Naive B cell (primary cell): ENCODE data around the gene CGN. TPM values are rescaled to one million over a fixed set of nuclear protein-coding genes. Genes with fewer than 3 reads are reported as not detected.

Experiments used
- ATAC-seq, 2 donors: fragments of 150-1000 bp; cut with Tn5 transposase; 2 replicates each; pipeline ENCODE4 v1.10.0; 2021; ENCODE audit warnings: low read depth in 2 of 2, mild to moderate bottlenecking in 2 of 2, moderate library complexity in 2 of 2
- DNase-seq: peaks from one replicate; pipeline ENCODE4 v3.0.0; 2022
- H3K27ac Mint-ChIP-seq, 6 donors: one replicate each; pipeline ENCODE4 v1.8.0; 2020 to 2022; ENCODE audit warnings: mild to moderate bottlenecking in 6 of 6, mixed read lengths in 6 of 6, moderate library complexity in 5 of 6, inconsistent platforms in 2 of 6
- H3K27me3 Mint-ChIP-seq, 3 donors: one replicate each; pipeline ENCODE4 v1.8.0; 2021 to 2022; ENCODE audit warnings: mixed read lengths in 3 of 3, mild to moderate bottlenecking in 1 of 3
- H3K36me3 Mint-ChIP-seq, 2 donors: one replicate each; pipeline ENCODE4 v1.8.0; 2020 to 2022; ENCODE audit warnings: mixed read lengths in 2 of 2, inconsistent platforms in 1 of 2, mild to moderate bottlenecking in 1 of 2
- H3K4me1 Mint-ChIP-seq, 3 donors: one replicate each; pipeline ENCODE4 v1.8.0; 2020 to 2022; ENCODE audit warnings: mixed read lengths in 3 of 3, inconsistent platforms in 1 of 3, mild to moderate bottlenecking in 1 of 3, moderate library complexity in 1 of 3
- H3K4me3 Mint-ChIP-seq, 8 donors: one replicate each; pipeline ENCODE4 v1.8.0; 2020 to 2022; ENCODE audit warnings: mild to moderate bottlenecking in 8 of 8, mixed read lengths in 8 of 8, moderate library complexity in 8 of 8, inconsistent platforms in 2 of 8
- H3K9me3 Mint-ChIP-seq, 7 donors: one replicate each; pipeline ENCODE4 v1.8.0; 2020 to 2022; ENCODE audit warnings: mixed read lengths in 7 of 7, mild to moderate bottlenecking in 5 of 7, inconsistent platforms in 2 of 7, moderate library complexity in 1 of 7
- polyA plus RNA-seq, 6 donors: library from polyadenylated mRNA; unstranded; fragments of 300-500 nt; fragmentation: Illumina TruSeq; gene quantifications; one replicate each; pipeline ENCODE4 v1.2.3, GENCODE V29; 2021; ENCODE audit warnings: low read depth in 6 of 6

CGN gene
- under 1 TPM in 3 of 6 donors, not detected in 3; 0.07 to 0.43 (median 0.13) TPM for polyA plus RNA-seq

- peak within 1 kb of the TSS; percentile 60 to 93 (median 80) for H3K27ac Mint-ChIP-seq
- peak; percentile 82 for DNase-seq
- ATAC-seq = peak; percentile 93
- H3K27me3 Mint-ChIP-seq = no peaks in the 10 kb centered on the region
- H3K9me3 Mint-ChIP-seq = no peaks in the 10 kb centered on the region
- peak within 1 kb of the TSS; percentile 89 to 98 (median 96) for H3K4me3 Mint-ChIP-seq
- peaks cover 4 to 29% (median 4%) of the 10 kb centered on the region in 3 donors for H3K4me1 Mint-ChIP-seq
- H3K36me3 Mint-ChIP-seq = no peaks in the 10 kb centered on the region
These were observed at the start of gene CGN for GRCh38 chr1:151510957-151511635. Gene CGN (plus strand): TSS chr1:151511387. CDS start chr1:151518520, 7,133 bp downstream.

GRCh38 chr1:151461694-151462093, 49.5 kb upstream of the CGN start:
- peak overlapping the region in 2 of 8 donors; percentile 3 to 53 for H3K4me3 Mint-ChIP-seq
- peaks cover 10 to 22% (median 14%) of the 10 kb centered on the region in 3 donors for H3K4me1 Mint-ChIP-seq
- H3K27ac Mint-ChIP-seq = peak overlapping the region in 1 of 6 donors; percentile 52
- peaks cover 26 to 31% (median 29%) of the 10 kb centered on the region in 3 donors for H3K27me3 Mint-ChIP-seq
- no peaks in the 10 kb centered on the region for H3K9me3 Mint-ChIP-seq
- DNase-seq = no peak
- H3K36me3 Mint-ChIP-seq = peaks cover 5 to 7% of the 10 kb centered on the region in 2 donors
- no peak for ATAC-seq

DNA sequence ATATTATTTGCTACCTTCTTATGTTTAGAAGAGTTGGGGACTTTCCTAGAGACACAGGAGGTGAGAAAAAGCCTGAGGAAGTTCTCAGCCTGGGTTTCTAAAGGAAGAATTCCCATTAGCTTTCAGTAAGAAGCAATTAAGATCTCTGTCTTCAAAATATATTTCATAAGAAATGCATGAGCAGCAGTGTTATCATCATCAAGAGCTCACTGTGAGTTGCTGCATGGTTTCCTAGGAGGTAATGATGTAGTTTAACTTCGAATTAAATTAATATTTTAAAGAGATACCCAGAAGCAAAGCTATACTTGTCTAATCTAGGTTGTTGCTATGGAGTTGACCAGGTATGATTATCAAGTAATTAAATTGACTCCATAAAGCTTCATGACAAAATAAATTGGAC, 46.2 kb upstream of the CGN start:
- Mint-ChIP-seq H3K27ac (no peak overlapping the region), H3K4me3 (peak overlapping the region in 1 of 8 donors; percentile 6), H3K4me1 (peaks cover 0 to 2% (median 0%) of the 10 kb centered on the region in 3 donors), H3K27me3 (peaks cover 34 to 46% (median 39%) of the 10 kb centered on the region in 3 donors), H3K9me3 (no peaks in the 10 kb centered on the region), H3K36me3 (no peaks in the 10 kb centered on the region)
- ATAC-seq (no peak), DNase-seq (no peak)

- DNase-seq (no peak), ATAC-seq (peak; percentile 47 to 58)
- peaks cover 4 to 16% (median 8%) of the 10 kb centered on the region in 3 donors for H3K4me1 Mint-ChIP-seq
- peak overlapping the region; percentile 54 to 94 (median 83) for H3K27ac Mint-ChIP-seq
- H3K4me3 Mint-ChIP-seq = peak overlapping the region; percentile 72 to 92 (median 86)
- no peaks in the 10 kb centered on the region for H3K36me3 Mint-ChIP-seq
- H3K27me3 Mint-ChIP-seq = peaks cover 9 to 17% (median 10%) of the 10 kb centered on the region in 3 donors
- no peaks in the 10 kb centered on the region for H3K9me3 Mint-ChIP-seq
These were observed 38.1 kb upstream of the CGN start for GRCh38 chr1:151472856-151473731.

- Mint-ChIP-seq H3K9me3 (no peaks in the 10 kb centered on the region), H3K27ac (no peak overlapping the region), H3K27me3 (peaks cover 5 to 9% (median 8%) of the 10 kb centered on the region in 3 donors), H3K4me1 (peaks cover 4 to 16% (median 8%) of the 10 kb centered on the region in 3 donors), H3K36me3 (no peaks in the 10 kb centered on the region), H3K4me3 (peak overlapping the region in 2 of 8 donors; percentile 22 to 75)
- ATAC-seq (no peak), DNase-seq (no peak)
These were observed 36.4 kb upstream of the CGN start for GRCh38 chr1:151474745-151475144.

DNA sequence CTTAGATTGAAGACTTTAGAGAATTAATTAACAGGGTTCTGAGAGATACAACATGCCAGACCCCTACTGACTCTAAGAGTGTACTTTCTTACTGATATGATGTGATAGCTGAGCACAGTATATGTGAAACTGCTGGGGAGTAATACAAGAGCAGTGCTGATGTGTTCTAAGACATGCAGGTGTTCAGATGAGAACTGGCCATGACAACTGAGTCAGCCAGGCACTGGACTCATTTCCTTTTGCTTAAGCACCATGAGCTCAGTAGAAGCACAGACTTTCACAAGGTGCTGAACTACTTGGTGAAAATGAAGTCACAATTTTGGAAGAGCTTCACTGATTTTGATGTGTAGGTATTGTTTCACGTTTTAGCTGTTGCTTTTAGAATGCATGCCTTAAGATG, 36.0 kb upstream of the CGN start:
- H3K36me3 Mint-ChIP-seq = no peaks in the 10 kb centered on the region
- ATAC-seq (no peak), DNase-seq (no peak)
- peaks cover 4 to 16% (median 8%) of the 10 kb centered on the region in 3 donors for H3K4me1 Mint-ChIP-seq
- H3K27ac Mint-ChIP-seq = no peak overlapping the region
- H3K27me3 Mint-ChIP-seq = peaks cover 5 to 9% (median 8%) of the 10 kb centered on the region in 3 donors
- H3K4me3 Mint-ChIP-seq = peak overlapping the region in 1 of 8 donors; percentile 75
- no peaks in the 10 kb centered on the region for H3K9me3 Mint-ChIP-seq

DNA sequence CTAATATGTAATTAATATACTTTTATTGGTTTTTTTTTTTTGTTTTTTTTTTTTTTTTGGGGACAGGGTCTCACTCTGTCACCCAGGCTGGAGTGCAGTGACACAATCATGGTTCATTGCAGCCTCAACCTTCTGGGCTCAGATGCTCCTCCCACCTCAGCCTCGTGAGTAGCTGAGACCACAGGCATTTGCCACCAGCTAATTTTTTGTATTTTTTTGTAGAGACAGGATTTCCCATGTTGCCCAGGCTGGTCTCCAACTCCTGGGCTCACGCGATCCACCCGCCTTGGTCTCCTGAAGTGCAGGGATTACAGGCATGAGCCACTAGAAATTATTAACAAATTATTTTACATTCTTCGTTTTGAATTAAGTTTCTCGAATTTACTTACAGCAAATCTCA, 35.1 kb upstream of the CGN start:
- no peak for DNase-seq
- Mint-ChIP-seq H3K4me1 (peaks cover 4 to 16% (median 8%) of the 10 kb centered on the region in 3 donors), H3K27me3 (peaks cover 5 to 9% (median 8%) of the 10 kb centered on the region in 3 donors), H3K36me3 (no peaks in the 10 kb centered on the region), H3K27ac (no peak overlapping the region), H3K9me3 (peaks cover 0 to 3% (median 0%) of the 10 kb centered on the region in 7 donors), H3K4me3 (no peak overlapping the region)
- no peak for ATAC-seq

- no peak overlapping the region for H3K27ac Mint-ChIP-seq
- H3K36me3 Mint-ChIP-seq = no peaks in the 10 kb centered on the region
- peaks cover 0 to 4% (median 2%) of the 10 kb centered on the region in 7 donors for H3K9me3 Mint-ChIP-seq
- H3K27me3 Mint-ChIP-seq = peaks cover 5 to 9% (median 8%) of the 10 kb centered on the region in 3 donors
- ATAC-seq (no peak), DNase-seq (no peak)
- H3K4me1 Mint-ChIP-seq = peaks cover 4 to 16% (median 8%) of the 10 kb centered on the region in 3 donors
- H3K4me3 Mint-ChIP-seq = no peak overlapping the region
These were observed 34.1 kb upstream of the CGN start for GRCh38 chr1:151477066-151477465.

DNA sequence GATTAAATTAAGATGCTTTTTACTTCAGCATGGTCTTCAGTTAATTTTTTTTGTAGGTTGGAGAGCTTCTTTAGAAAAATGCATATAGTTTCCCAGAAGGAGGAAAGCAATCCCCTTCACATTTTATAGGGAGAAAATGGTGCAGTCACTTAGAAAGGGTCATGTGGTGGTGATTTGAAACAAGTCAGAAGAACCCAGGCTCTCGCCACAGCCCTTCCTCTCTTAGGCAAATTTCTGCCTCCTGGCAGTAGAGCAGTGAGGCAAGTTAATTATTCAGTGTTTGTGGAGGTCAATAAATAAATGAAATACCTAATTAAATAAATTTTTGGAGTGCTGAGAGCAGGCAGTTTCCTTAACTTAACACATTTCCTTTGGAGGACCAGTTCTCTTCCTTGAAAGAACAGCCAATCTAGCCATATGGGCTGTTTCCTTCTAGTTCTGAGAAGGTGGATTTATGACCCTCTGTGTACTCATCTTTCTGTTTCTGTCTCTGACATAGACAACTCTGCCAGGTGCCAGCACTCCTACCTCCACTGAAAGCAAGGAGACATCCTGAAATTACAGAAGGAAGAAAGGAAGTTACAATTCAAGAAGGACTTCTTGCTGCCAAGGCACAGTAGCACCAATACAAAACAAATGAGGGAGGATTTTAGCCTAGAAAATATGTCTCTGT, 32.9 kb upstream of the CGN start:
- Mint-ChIP-seq H3K4me1 (peaks cover 0 to 6% (median 0%) of the 10 kb centered on the region in 3 donors), H3K4me3 (no peak overlapping the region), H3K27ac (peak overlapping the region in 1 of 6 donors; percentile 15), H3K9me3 (peaks cover 0 to 5% (median 2%) of the 10 kb centered on the region in 7 donors), H3K36me3 (no peaks in the 10 kb centered on the region), H3K27me3 (peaks cover 5 to 9% (median 8%) of the 10 kb centered on the region in 3 donors)
- no peak for ATAC-seq
- no peak for DNase-seq

DNA sequence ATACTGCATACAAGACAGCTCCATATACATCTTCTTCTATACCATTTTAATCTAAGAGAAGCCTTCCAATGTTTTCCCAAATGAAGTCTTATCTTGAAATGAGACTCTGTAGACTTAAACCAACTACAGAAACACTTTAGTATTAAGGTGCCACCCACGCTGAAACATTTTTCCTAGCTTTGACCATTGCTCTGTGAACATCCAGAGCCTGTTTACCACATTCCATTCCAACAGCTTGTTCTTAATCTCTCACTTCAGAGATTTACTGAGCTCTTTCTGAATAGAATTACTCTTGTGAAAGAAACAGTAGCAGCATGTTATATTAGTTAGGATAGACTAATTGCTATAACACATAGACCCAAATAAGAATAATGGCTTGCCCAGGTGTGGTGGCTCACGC, 32.3 kb upstream of the CGN start:
- no peaks in the 10 kb centered on the region for H3K36me3 Mint-ChIP-seq
- H3K4me3 Mint-ChIP-seq = no peak overlapping the region
- H3K27me3 Mint-ChIP-seq = peaks cover 5 to 9% (median 8%) of the 10 kb centered on the region in 3 donors
- peaks cover 0 to 5% (median 2%) of the 10 kb centered on the region in 7 donors for H3K9me3 Mint-ChIP-seq
- H3K27ac Mint-ChIP-seq = no peak overlapping the region
- ATAC-seq (no peak), DNase-seq (no peak)
- no peaks in the 10 kb centered on the region for H3K4me1 Mint-ChIP-seq

DNA sequence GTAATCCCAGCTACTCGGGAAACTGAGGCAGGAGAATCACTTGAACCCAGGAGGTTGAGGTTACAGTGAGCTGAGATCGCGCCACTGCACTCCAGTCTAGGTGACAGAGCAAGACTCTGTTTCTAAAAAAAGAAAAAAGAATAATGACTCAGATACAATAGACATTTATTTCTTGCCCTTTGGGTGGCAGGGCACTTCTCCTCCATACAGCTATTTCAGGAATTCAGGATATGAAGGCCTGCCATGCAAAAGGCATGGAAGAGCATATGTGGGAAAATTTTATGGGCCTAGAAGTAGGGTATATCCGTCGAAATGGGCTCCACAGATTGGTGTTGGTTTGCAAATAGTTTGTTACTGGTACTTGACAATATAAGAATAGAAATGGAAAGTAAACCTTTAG, 31.7 kb upstream of the CGN start:
- no peak overlapping the region for H3K4me3 Mint-ChIP-seq
- H3K27ac Mint-ChIP-seq = no peak overlapping the region
- no peak for DNase-seq
- no peaks in the 10 kb centered on the region for H3K4me1 Mint-ChIP-seq
- no peaks in the 10 kb centered on the region for H3K36me3 Mint-ChIP-seq
- H3K27me3 Mint-ChIP-seq = peaks cover 5 to 9% (median 8%) of the 10 kb centered on the region in 3 donors
- H3K9me3 Mint-ChIP-seq = peaks cover 0 to 5% (median 2%) of the 10 kb centered on the region in 7 donors
- no peak for ATAC-seq

- H3K4me1 Mint-ChIP-seq = no peaks in the 10 kb centered on the region
- ATAC-seq (no peak), DNase-seq (no peak)
- no peaks in the 10 kb centered on the region for H3K36me3 Mint-ChIP-seq
- H3K9me3 Mint-ChIP-seq = peaks cover 0 to 5% (median 2%) of the 10 kb centered on the region in 7 donors
- H3K4me3 Mint-ChIP-seq = no peak overlapping the region
- no peak overlapping the region for H3K27ac Mint-ChIP-seq
- H3K27me3 Mint-ChIP-seq = peaks cover 2 to 5% (median 4%) of the 10 kb centered on the region in 3 donors
These were observed 29.2 kb upstream of the CGN start for GRCh38 chr1:151482017-151482416.

DNA sequence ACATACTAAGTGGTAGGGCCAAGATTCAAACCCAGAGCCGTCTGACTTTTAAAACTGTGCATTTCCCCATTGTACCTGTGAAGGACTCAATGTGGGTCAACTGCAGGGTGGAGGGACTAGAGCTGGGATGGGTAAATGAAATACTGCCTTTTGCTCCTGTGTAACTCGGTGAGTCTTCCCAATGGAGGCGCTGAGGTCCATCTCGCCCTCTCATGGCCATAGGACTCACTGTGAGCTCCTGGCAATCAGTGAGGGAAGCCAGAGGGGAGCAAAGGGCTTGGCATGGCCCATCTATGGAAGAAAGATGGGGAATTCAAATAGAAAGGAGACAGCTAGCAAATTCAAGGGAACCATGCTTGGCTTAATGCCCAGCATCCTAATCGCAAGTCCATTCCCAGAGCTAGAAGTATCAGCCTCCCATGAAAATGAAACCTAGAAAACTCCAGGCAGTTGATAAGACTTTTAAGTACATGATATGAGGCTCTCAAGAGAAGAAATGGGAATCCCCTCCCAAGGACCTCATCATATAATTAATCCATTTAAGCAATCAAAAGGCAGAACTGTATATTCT, 25.4 kb upstream of the CGN start:
- peaks cover 0 to 5% (median 5%) of the 10 kb centered on the region in 3 donors for H3K27me3 Mint-ChIP-seq
- H3K4me3 Mint-ChIP-seq = no peak overlapping the region
- no peaks in the 10 kb centered on the region for H3K4me1 Mint-ChIP-seq
- ATAC-seq = no peak
- no peaks in the 10 kb centered on the region for H3K36me3 Mint-ChIP-seq
- no peak overlapping the region for H3K27ac Mint-ChIP-seq
- DNase-seq = no peak
- peaks cover 0 to 5% (median 1%) of the 10 kb centered on the region in 7 donors for H3K9me3 Mint-ChIP-seq
